Measurements from ENCODE around the gene SHE.

Gene SHE

GRCh38 chr1:154442006-154442740 is 60.0 kb downstream of the SHE start:
- no peak for FAIRE-seq

- no peak for FAIRE-seq
These were observed 60.8 kb downstream of the SHE start for GRCh38 chr1:154441241-154441888.

- FAIRE-seq, result no peak
These were observed 62.0 kb downstream of the SHE start for GRCh38 chr1:154440036-154440804.

GRCh38 chr1:154436433-154436832 is 65.8 kb downstream of the SHE start:
- no peak for FAIRE-seq

GRCh38 chr1:154435599-154436200 is 66.5 kb downstream of the SHE start:
- FAIRE-seq, result no peak

GRCh38 chr1:154434346-154435085 is 67.7 kb downstream of the SHE start:
- FAIRE-seq, result no peak

GRCh38 chr1:154433161-154433764 is 68.9 kb downstream of the SHE start:
- FAIRE-seq, result no peak

- no peak for FAIRE-seq
These were observed 70.4 kb downstream of the SHE start for GRCh38 chr1:154431586-154432373.

GRCh38 chr1:154430903-154431302 is 71.3 kb downstream of the SHE start:
- no peak for FAIRE-seq

- FAIRE-seq, result no peak
These were observed 72.2 kb downstream of the SHE start for GRCh38 chr1:154429841-154430611.
